DOHH2 (cell line): ENCODE data around the gene HECW1.

ENCODE experiments used
- CTCF ChIP-seq: fragments of 200-600 bp; sonication (generic); IDR thresholded peaks from one replicate; pipeline ENCODE4 v1.5.1; 2014; ENCODE audit warnings: antibody characterized with exemption, mild to moderate bottlenecking, low read depth, low read length; ENCODE audit not compliant: poor library complexity, severe bottlenecking
- EZH2phosphoT487 ChIP-seq: fragments of 200-600 bp; sonication (generic); IDR thresholded peaks from 2 replicates; pipeline ENCODE4 v1.6.1; 2017; ENCODE audit warnings: borderline replicate concordance, mild to moderate bottlenecking, antibody characterized with exemption, low read length, moderate library complexity, mixed read lengths

DNA sequence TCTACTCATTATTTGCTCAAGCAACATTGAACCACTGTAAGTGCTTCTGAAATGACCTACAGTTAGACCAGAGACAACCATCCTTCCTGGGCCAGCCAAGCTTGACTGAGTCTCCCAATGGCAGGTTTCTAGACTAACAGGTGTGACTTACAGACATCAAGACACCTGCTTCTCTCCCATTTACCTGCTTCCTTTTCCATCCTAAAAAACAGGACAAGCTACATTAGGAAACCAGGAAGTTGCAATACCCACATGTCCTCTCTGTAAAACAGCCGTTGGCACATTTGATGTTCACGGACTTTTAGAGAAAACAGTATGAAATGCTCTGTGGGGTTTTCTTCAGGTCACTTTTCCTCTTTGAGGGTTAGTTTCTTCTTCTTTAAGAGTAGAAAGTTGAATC, 4.0 kb downstream of the HECW1 start:
- TF ChIP-seq CTCF (no peak), EZH2phosphoT487 (no peak)
